H9 (cell line): Measurements from ENCODE around the gene VEZT. TPM values are rescaled to one million over a fixed set of nuclear protein-coding genes. Genes with fewer than 3 reads are reported as not detected.

Source experiments
- DNase-seq: peaks from one replicate; pipeline ENCODE4 v3.0.0-alpha.2; 2017
- H2AFZ ChIP-seq: one replicate; pipeline ENCODE4 v1.6.1; 2013; ENCODE audit warnings: mild to moderate bottlenecking, low read length, control low read depth, moderate library complexity
- H2AK5ac ChIP-seq: 2 replicates; pipeline ENCODE4 v1.6.1; 2013; ENCODE audit warnings: low read length, control low read depth, mixed read lengths; ENCODE audit not compliant: insufficient read length
- H2BK120ac ChIP-seq: one replicate; pipeline ENCODE4 v1.6.1; 2013; ENCODE audit warnings: low read depth, mild to moderate bottlenecking, low read length, control low read depth, inconsistent platforms; ENCODE audit not compliant: poor library complexity, severe bottlenecking
- H2BK12ac ChIP-seq: 2 replicates; pipeline ENCODE4 v1.6.1; 2013; ENCODE audit warnings: low read length, control low read depth, mixed read lengths, low read depth; ENCODE audit not compliant: insufficient read length
- H2BK15ac ChIP-seq: 2 replicates; pipeline ENCODE4 v1.6.1; 2013; ENCODE audit warnings: low read depth, low read length, control low read depth
- H2BK20ac ChIP-seq: one replicate; pipeline ENCODE4 v1.6.1; 2013; ENCODE audit warnings: low read depth, mild to moderate bottlenecking, low read length, control low read depth, inconsistent platforms; ENCODE audit not compliant: poor library complexity, severe bottlenecking
- H2BK5ac ChIP-seq: 2 replicates; pipeline ENCODE4 v1.6.1; 2013; ENCODE audit warnings: low read length, control low read depth, mixed read lengths; ENCODE audit not compliant: insufficient read length
- H3K14ac ChIP-seq: 2 replicates; pipeline ENCODE4 v1.6.1; 2013; ENCODE audit warnings: low read length, control low read depth; ENCODE audit not compliant: insufficient read depth
- H3K18ac ChIP-seq: 2 replicates; pipeline ENCODE4 v1.6.1; 2013; ENCODE audit warnings: low read depth, mild to moderate bottlenecking, mixed read lengths, low read length, control low read depth; ENCODE audit not compliant: insufficient read length
- H3K23ac ChIP-seq: 2 replicates; pipeline ENCODE4 v1.6.1; 2013; ENCODE audit warnings: low read length, control low read depth, mixed read lengths, low read depth; ENCODE audit not compliant: insufficient read length
- H3K23me2 ChIP-seq: 2 replicates; pipeline ENCODE4 v1.6.1; 2013; ENCODE audit warnings: low read depth, mild to moderate bottlenecking, mixed read lengths, low read length, control low read depth; ENCODE audit not compliant: insufficient read length, poor library complexity, severe bottlenecking
- H3K27ac ChIP-seq: 2 replicates; pipeline ENCODE4 v1.5.1; 2013; ENCODE audit warnings: low read length, control low read depth, mixed read lengths, low read depth; ENCODE audit not compliant: insufficient read length
- H3K27me3 ChIP-seq: 2 replicates; pipeline ENCODE4 v1.6.1; 2013; ENCODE audit warnings: low read length, control low read depth, inconsistent platforms; ENCODE audit not compliant: insufficient read depth
- H3K4ac ChIP-seq: 2 replicates; pipeline ENCODE4 v1.6.1; 2013; ENCODE audit warnings: low read depth, mild to moderate bottlenecking, control low read depth, inconsistent platforms, low read length, moderate library complexity
- H3K4me1 ChIP-seq: 2 replicates; pipeline ENCODE4 v1.6.1; 2013; ENCODE audit warnings: low read length, control low read depth, inconsistent platforms; ENCODE audit not compliant: insufficient read depth
- H3K4me2 ChIP-seq: 2 replicates; pipeline ENCODE4 v1.6.1; 2013; ENCODE audit warnings: low read length, control low read depth, mixed read lengths; ENCODE audit not compliant: insufficient read length, insufficient read depth
- H3K56ac ChIP-seq: 2 replicates; pipeline ENCODE4 v1.6.1; 2013; ENCODE audit warnings: low read depth, mild to moderate bottlenecking, mixed read lengths, low read length, control low read depth; ENCODE audit not compliant: insufficient read length
- H3K79me1 ChIP-seq: 2 replicates; pipeline ENCODE4 v1.6.1; 2013; ENCODE audit warnings: low read depth, mild to moderate bottlenecking, moderate library complexity, low read length, control low read depth, inconsistent platforms; ENCODE audit not compliant: insufficient read depth, poor library complexity, severe bottlenecking
- H3K79me2 ChIP-seq: 2 replicates; pipeline ENCODE4 v1.6.1; 2013; ENCODE audit warnings: low read length, control low read depth, inconsistent platforms; ENCODE audit not compliant: insufficient read depth
- H3K9ac ChIP-seq: 2 replicates; pipeline ENCODE4 v1.6.1; 2013; ENCODE audit warnings: low read length, control low read depth, mixed read lengths; ENCODE audit not compliant: insufficient read length; ENCODE audit errors: extremely low read depth
- H3K9me3 ChIP-seq: one replicate; pipeline ENCODE4 v1.6.1; 2013; ENCODE audit warnings: low read depth, low read length, inconsistent platforms; ENCODE audit not compliant: control insufficient read depth
- H3T11ph ChIP-seq: one replicate; pipeline ENCODE4 v1.6.1; 2013; ENCODE audit warnings: mild to moderate bottlenecking, low read length, control low read depth, inconsistent platforms
- H4K20me1 ChIP-seq: one replicate; pipeline ENCODE4 v1.6.1; 2013; ENCODE audit not compliant: control insufficient read depth, insufficient read length, insufficient read depth
- H4K5ac ChIP-seq: 2 replicates; pipeline ENCODE4 v1.6.1; 2013; ENCODE audit warnings: low read depth, mild to moderate bottlenecking, mixed read lengths, low read length, control low read depth; ENCODE audit not compliant: insufficient read length
- H4K8ac ChIP-seq: replicated peaks from 2 replicates; pipeline ENCODE4 v1.6.1; 2013; ENCODE audit warnings: low read length, control low read depth, mixed read lengths, low read depth; ENCODE audit not compliant: insufficient read length
- H4K91ac ChIP-seq: 2 replicates; pipeline ENCODE4 v1.6.1; 2013; ENCODE audit warnings: low read depth, mild to moderate bottlenecking, moderate library complexity, mixed read lengths, low read length, control low read depth; ENCODE audit not compliant: insufficient read length
- H3K27ac Mint-ChIP-seq, 3 experiments: 2 replicates in 2 of 3; 3 replicates in 1 of 3; pipeline ENCODE4 v1.8.0; 2020 to 2021; ENCODE audit warnings: mixed read lengths in 3 of 3, mild to moderate bottlenecking in 1 of 3, moderate library complexity in 1 of 3
- H3K27me3 Mint-ChIP-seq: 2 replicates; pipeline ENCODE4 v1.8.0; 2021; ENCODE audit warnings: low read depth, mild to moderate bottlenecking, moderate library complexity, mixed read lengths
- H3K36me3 Mint-ChIP-seq, 3 experiments: 2 replicates in 2 of 3; 3 replicates in 1 of 3; pipeline ENCODE4 v1.8.0; 2020 to 2021; ENCODE audit warnings: low read depth in 3 of 3, mixed read lengths in 3 of 3; ENCODE audit not compliant: insufficient read depth in 1 of 3
- H3K4me1 Mint-ChIP-seq, 2 experiments: 2 replicates each; pipeline ENCODE4 v1.8.0; 2020; ENCODE audit warnings: mixed read lengths in 2 of 2
- H3K4me3 Mint-ChIP-seq, 2 experiments: 2 replicates in 1 of 2; 3 replicates in 1 of 2; pipeline ENCODE4 v1.8.0; 2020 to 2021; ENCODE audit warnings: mild to moderate bottlenecking in 2 of 2, mixed read lengths in 2 of 2, moderate library complexity in 1 of 2
- H3K9me3 Mint-ChIP-seq, 2 experiments: 2 replicates in 1 of 2; 3 replicates in 1 of 2; pipeline ENCODE4 v1.8.0; 2020; ENCODE audit warnings: mild to moderate bottlenecking in 2 of 2, mixed read lengths in 2 of 2, moderate library complexity in 1 of 2
- CTCF ChIP-seq: fragments of 200-600 bp; sonication (generic); conservative IDR thresholded peaks from 3 replicates; pipeline ENCODE4 v1.8.0; 2021; ENCODE audit warnings: antibody characterized with exemption, mild to moderate bottlenecking
- WGBS: extraction: QIAGEN DNeasy Blood & Tissue Kit; methylation state at CpG from one replicate; pipeline ENCODE4 v1.1.7; 2013; ENCODE audit warnings: missing lambda C conversion rate, low lambda C conversion rate, mixed read lengths; ENCODE audit not compliant: insufficient read length; ENCODE audit errors: extremely low coverage; 5-methylcytosine and 5-hydroxymethylcytosine counted together
- total RNA-seq: library from RNA; stranded (reverse); gene quantifications from 2 replicates; pipeline ENCODE4 v1.2.1, GENCODE V29; 2021

Gene VEZT
- total RNA-seq, 1 experiment from 2014 or later = 69.8 TPM

- no peak overlapping the region for H2BK5ac ChIP-seq
- no peaks in the 10 kb centered on the region for H3K79me2 ChIP-seq
- Mint-ChIP-seq H3K36me3 (no peaks in the 10 kb centered on the region), H3K4me1 (no peaks in the 10 kb centered on the region), H3K27ac (no peak overlapping the region; a peak in 1 of 7 replicates), H3K27me3 (no peaks in the 10 kb centered on the region), H3K9me3 (no peaks in the 10 kb centered on the region), H3K4me3 (no peak overlapping the region)
- no CpG with 5 or more reads among the region's 6 CpGs for WGBS
- no peak overlapping the region for H3K4ac ChIP-seq
- no peak overlapping the region for H4K5ac ChIP-seq
- H3K18ac ChIP-seq = no peak overlapping the region
- H3K14ac ChIP-seq = no peak overlapping the region
- no peak overlapping the region for H2BK20ac ChIP-seq
- TF ChIP-seq CTCF = no peak
- H3K4me1 ChIP-seq = no peaks in the 10 kb centered on the region
- no peak overlapping the region for H2BK120ac ChIP-seq
- H3K9me3 ChIP-seq = no peaks in the 10 kb centered on the region
- no peak overlapping the region for H3K4me2 ChIP-seq
- no peak for DNase-seq
- no peak overlapping the region for H2BK15ac ChIP-seq
- no peak overlapping the region for H2BK12ac ChIP-seq
- H2AK5ac ChIP-seq = no peak overlapping the region
- no peak overlapping the region for H4K8ac ChIP-seq
- no peak overlapping the region for H4K91ac ChIP-seq
- H3K23me2 ChIP-seq = no peaks in the 10 kb centered on the region
- H3K27ac ChIP-seq = no peak overlapping the region
- no peak overlapping the region for H3K56ac ChIP-seq
- H3K23ac ChIP-seq = no peak overlapping the region
- no peak overlapping the region for H3K9ac ChIP-seq
- no peak overlapping the region for H3T11ph ChIP-seq
- H3K79me1 ChIP-seq = no peaks in the 10 kb centered on the region
- no peaks in the 10 kb centered on the region for H4K20me1 ChIP-seq
- no peaks in the 10 kb centered on the region for H3K27me3 ChIP-seq
- no peak overlapping the region for H2AFZ ChIP-seq
These were observed 126.0 kb downstream of the VEZT start for GRCh38 chr12:95343461-95344230.
